ENCODE results near the gene ARMCX5. TPM values are rescaled to one million over a fixed set of nuclear protein-coding genes. Genes with fewer than 3 reads are reported as not detected.

The ARMCX5 gene
- total and polyA plus RNA-seq, 4 donors = 3.2 to 9.6 (median 6.8) TPM

DNA sequence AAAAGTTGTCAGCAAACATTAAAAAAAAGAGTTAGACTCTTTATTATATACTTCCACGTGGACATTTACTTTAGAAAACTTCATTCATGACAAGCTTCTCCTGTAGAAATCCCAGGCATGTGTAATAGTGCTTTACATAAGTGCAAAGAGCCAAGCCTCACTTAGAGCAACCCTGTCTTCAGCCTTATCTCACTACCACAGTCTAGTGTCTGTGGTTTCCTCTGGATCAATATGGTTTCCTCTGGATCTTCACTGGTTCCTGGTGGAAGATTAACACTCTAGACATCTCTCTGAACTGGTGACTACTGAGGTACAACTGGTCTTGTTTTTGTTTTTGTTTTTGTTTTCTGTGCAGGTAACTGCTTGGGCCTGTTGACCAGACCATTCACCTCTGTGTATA is 18.4 kb upstream of the ARMCX5 start:
- Histone ChIP-seq H3K27ac (ENCODE audit: low read depth in 1 of 2, low read length in 2 of 2) (no peak overlapping the region), H3K36me3 (ENCODE audit: control insufficient read depth in 4 of 4, insufficient read depth in 3 of 4, low read depth in 1 of 4, low read length in 3 of 4) (no peaks in the 10 kb centered on the region), H3K27me3 (ENCODE audit: control insufficient read depth in 4 of 4, insufficient read depth in 4 of 4, low read length in 3 of 4) (peaks cover 0 to 2% (median 0%) of the 10 kb centered on the region in 4 donors), H3K9me3 (ENCODE audit: control insufficient read depth in 4 of 4, low read length in 3 of 4) (no peaks in the 10 kb centered on the region), H3K9ac (ENCODE audit: low read depth in 1 of 2, low read length in 2 of 2) (no peak overlapping the region), H3K4me3 (ENCODE audit: low read depth in 1 of 3, low read length in 3 of 3) (no peak overlapping the region), H3K4me1 (ENCODE audit: control insufficient read depth in 4 of 4, insufficient read depth in 4 of 4, low read length in 3 of 4) (no peaks in the 10 kb centered on the region)
- 32% methylated on average over 1 of the region's 1 CpG for WGBS
- TF ChIP-seq RXRA (IDR thresholded peaks at IDR 0.05) (no peak), ZBTB33 (IDR thresholded peaks at IDR 0.05) (no peak), TAF1 (conservative IDR thresholded peaks at IDR 0.05) (no peak), EGR1 (IDR thresholded peaks at IDR 0.05; ENCODE audit: low read depth in 2 of 2) (no peak), FOXA1 (IDR thresholded peaks at IDR 0.05) (no peak), SP1 (IDR thresholded peaks at IDR 0.05) (no peak), GABPA (IDR thresholded peaks at IDR 0.05 in 1 of 2, conservative IDR thresholded peaks at IDR 0.05 in 1 of 2) (no peak), HNF4A (conservative IDR thresholded peaks at IDR 0.05) (no peak), NR2F2 (IDR thresholded peaks at IDR 0.05) (no peak), HNF4G (IDR thresholded peaks at IDR 0.05) (no peak), RAD21 (IDR thresholded peaks at IDR 0.05) (no peak), JUND (IDR thresholded peaks at IDR 0.05) (no peak)
- TF ChIP-seq, protein P1, sequence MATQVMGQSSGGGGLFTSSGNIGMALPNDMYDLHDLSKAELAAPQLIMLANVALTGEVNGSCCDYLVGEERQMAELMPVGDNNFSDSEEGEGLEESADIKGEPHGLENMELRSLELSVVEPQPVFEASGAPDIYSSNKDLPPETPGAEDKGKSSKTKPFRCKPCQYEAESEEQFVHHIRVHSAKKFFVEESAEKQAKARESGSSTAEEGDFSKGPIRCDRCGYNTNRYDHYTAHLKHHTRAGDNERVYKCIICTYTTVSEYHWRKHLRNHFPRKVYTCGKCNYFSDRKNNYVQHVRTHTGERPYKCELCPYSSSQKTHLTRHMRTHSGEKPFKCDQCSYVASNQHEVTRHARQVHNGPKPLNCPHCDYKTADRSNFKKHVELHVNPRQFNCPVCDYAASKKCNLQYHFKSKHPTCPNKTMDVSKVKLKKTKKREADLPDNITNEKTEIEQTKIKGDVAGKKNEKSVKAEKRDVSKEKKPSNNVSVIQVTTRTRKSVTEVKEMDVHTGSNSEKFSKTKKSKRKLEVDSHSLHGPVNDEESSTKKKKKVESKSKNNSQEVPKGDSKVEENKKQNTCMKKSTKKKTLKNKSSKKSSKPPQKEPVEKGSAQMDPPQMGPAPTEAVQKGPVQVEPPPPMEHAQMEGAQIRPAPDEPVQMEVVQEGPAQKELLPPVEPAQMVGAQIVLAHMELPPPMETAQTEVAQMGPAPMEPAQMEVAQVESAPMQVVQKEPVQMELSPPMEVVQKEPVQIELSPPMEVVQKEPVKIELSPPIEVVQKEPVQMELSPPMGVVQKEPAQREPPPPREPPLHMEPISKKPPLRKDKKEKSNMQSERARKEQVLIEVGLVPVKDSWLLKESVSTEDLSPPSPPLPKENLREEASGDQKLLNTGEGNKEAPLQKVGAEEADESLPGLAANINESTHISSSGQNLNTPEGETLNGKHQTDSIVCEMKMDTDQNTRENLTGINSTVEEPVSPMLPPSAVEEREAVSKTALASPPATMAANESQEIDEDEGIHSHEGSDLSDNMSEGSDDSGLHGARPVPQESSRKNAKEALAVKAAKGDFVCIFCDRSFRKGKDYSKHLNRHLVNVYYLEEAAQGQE (IDR thresholded peaks at IDR 0.05) = no peak
- TF ChIP-seq, protein P2, sequence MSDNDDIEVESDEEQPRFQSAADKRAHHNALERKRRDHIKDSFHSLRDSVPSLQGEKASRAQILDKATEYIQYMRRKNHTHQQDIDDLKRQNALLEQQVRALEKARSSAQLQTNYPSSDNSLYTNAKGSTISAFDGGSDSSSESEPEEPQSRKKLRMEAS (IDR thresholded peaks at IDR 0.05) = no peak
- TF ChIP-seq, protein P3, sequence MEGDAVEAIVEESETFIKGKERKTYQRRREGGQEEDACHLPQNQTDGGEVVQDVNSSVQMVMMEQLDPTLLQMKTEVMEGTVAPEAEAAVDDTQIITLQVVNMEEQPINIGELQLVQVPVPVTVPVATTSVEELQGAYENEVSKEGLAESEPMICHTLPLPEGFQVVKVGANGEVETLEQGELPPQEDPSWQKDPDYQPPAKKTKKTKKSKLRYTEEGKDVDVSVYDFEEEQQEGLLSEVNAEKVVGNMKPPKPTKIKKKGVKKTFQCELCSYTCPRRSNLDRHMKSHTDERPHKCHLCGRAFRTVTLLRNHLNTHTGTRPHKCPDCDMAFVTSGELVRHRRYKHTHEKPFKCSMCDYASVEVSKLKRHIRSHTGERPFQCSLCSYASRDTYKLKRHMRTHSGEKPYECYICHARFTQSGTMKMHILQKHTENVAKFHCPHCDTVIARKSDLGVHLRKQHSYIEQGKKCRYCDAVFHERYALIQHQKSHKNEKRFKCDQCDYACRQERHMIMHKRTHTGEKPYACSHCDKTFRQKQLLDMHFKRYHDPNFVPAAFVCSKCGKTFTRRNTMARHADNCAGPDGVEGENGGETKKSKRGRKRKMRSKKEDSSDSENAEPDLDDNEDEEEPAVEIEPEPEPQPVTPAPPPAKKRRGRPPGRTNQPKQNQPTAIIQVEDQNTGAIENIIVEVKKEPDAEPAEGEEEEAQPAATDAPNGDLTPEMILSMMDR (IDR thresholded peaks at IDR 0.05; ENCODE audit: low read depth, low read length, missing input control) = no peak
- DNase-seq (ENCODE audit: low spot score) = no peak

GRCh38 chrX:102593367-102593766 is 5.9 kb upstream of the ARMCX5 start:
- Histone ChIP-seq H3K9me3 (ENCODE audit: control insufficient read depth in 4 of 4, low read length in 3 of 4) (no peaks in the 10 kb centered on the region), H3K4me3 (ENCODE audit: low read depth in 1 of 3, low read length in 3 of 3) (no peak overlapping the region), H3K36me3 (ENCODE audit: control insufficient read depth in 4 of 4, insufficient read depth in 3 of 4, low read depth in 1 of 4, low read length in 3 of 4) (no peaks in the 10 kb centered on the region), H3K27ac (ENCODE audit: low read depth in 1 of 2, low read length in 2 of 2) (no peak overlapping the region), H3K27me3 (ENCODE audit: control insufficient read depth in 4 of 4, insufficient read depth in 4 of 4, low read length in 3 of 4) (peaks cover 0 to 2% (median 0%) of the 10 kb centered on the region in 4 donors), H3K9ac (ENCODE audit: low read depth in 1 of 2, low read length in 2 of 2) (no peak overlapping the region), H3K4me1 (ENCODE audit: control insufficient read depth in 4 of 4, insufficient read depth in 4 of 4, low read length in 3 of 4) (no peaks in the 10 kb centered on the region)
- 83% methylated on average over 2 of the region's 2 CpGs for WGBS
- DNase-seq (ENCODE audit: low spot score) = no peak
- TF ChIP-seq FOXA2 (IDR thresholded peaks at IDR 0.05) (no peak), SP1 (IDR thresholded peaks at IDR 0.05) (no peak), JUND (IDR thresholded peaks at IDR 0.05) (no peak), ZBTB33 (IDR thresholded peaks at IDR 0.05) (no peak), GABPA (IDR thresholded peaks at IDR 0.05 in 1 of 2, conservative IDR thresholded peaks at IDR 0.05 in 1 of 2) (no peak), HNF4A (conservative IDR thresholded peaks at IDR 0.05) (no peak), TAF1 (conservative IDR thresholded peaks at IDR 0.05) (no peak), EGR1 (IDR thresholded peaks at IDR 0.05; ENCODE audit: low read depth in 2 of 2) (no peak), FOXA1 (IDR thresholded peaks at IDR 0.05) (no peak), NR2F2 (IDR thresholded peaks at IDR 0.05) (no peak), ATF3 (IDR thresholded peaks at IDR 0.05) (no peak), YY1 (IDR thresholded peaks at IDR 0.05) (no peak)
- TF ChIP-seq, protein P1 (IDR thresholded peaks at IDR 0.05) = no peak
- TF ChIP-seq, protein P2 (IDR thresholded peaks at IDR 0.05) = no peak

Data from liver (tissue), 9 donors.